OCI-LY1 (cell line): Measurements from ENCODE around the gene RELA.
A peak's percentile ranks its signal among the peaks of the same experiment; 100 is the strongest.
"Not testable (repeated sequence)": the region's sequence is repeated elsewhere in the genome, so short reads cannot be mapped to it uniquely, and the experiment has no call there.

Experiments
- H2AFZ ChIP-seq: fragments of 200-600 bp; sonication (generic), shearing (Covaris generic); 2 replicates; pipeline ENCODE4 v1.6.0; 2014; ENCODE audit warnings: antibody characterized with exemption, mild to moderate bottlenecking, low read length
- H3F3A ChIP-seq: fragments of 200-600 bp; sonication (generic), shearing (Covaris generic); 2 replicates; pipeline ENCODE4 v1.6.0; 2014; ENCODE audit warnings: mild to moderate bottlenecking, antibody characterized with exemption, low read length, moderate library complexity; ENCODE audit not compliant: insufficient read depth
- H3K27ac ChIP-seq: fragments of 200-600 bp; sonication (generic); 2 replicates; pipeline ENCODE4 v1.5.1; 2014; ENCODE audit warnings: low read length, mixed run types, mild to moderate bottlenecking, low read depth; ENCODE audit not compliant: poor library complexity, severe bottlenecking
- H3K27me3 ChIP-seq: fragments of 200-600 bp; sonication (generic); 2 replicates; pipeline ENCODE4 v1.6.0; 2014; ENCODE audit warnings: antibody characterized with exemption, mild to moderate bottlenecking, low read length, moderate library complexity; ENCODE audit not compliant: insufficient read depth
- H3K36me3 ChIP-seq: fragments of 200-600 bp; sonication (generic); 2 replicates; pipeline ENCODE4 v1.6.1; 2014; ENCODE audit warnings: mild to moderate bottlenecking, antibody characterized with exemption, low read length, moderate library complexity, mixed read lengths; ENCODE audit not compliant: insufficient read depth
- H3K4me1 ChIP-seq: fragments of 200-600 bp; sonication (generic); 2 replicates; pipeline ENCODE4 v1.5.1; 2014; ENCODE audit warnings: mild to moderate bottlenecking, low read length, moderate library complexity; ENCODE audit not compliant: insufficient read depth, severe bottlenecking
- H3K4me2 ChIP-seq: fragments of 200-600 bp; sonication (generic), shearing (Covaris generic); 2 replicates; pipeline ENCODE4 v1.6.1; 2014; ENCODE audit warnings: low read length
- H3K4me3 ChIP-seq: fragments of 200-600 bp; sonication (generic); 2 replicates; pipeline ENCODE4 v1.5.1; 2014; ENCODE audit warnings: low read length, low read depth, mild to moderate bottlenecking, mixed read lengths; ENCODE audit not compliant: poor library complexity, severe bottlenecking
- H3K79me2 ChIP-seq: fragments of 200-600 bp; shearing (Covaris generic); 2 replicates; pipeline ENCODE4 v1.6.1; 2016; ENCODE audit warnings: mixed run types, low read length, mixed read lengths; ENCODE audit not compliant: insufficient read depth
- H3K9ac ChIP-seq: fragments of 200-600 bp; sonication (generic), shearing (Covaris generic); 2 replicates; pipeline ENCODE4 v1.6.1; 2014; ENCODE audit warnings: mild to moderate bottlenecking, low read length, mixed read lengths
- H3K9me2 ChIP-seq: fragments of 200-600 bp; sonication (generic), shearing (Covaris generic); 2 replicates; pipeline ENCODE4 v1.6.1; 2014; ENCODE audit warnings: low read depth, mild to moderate bottlenecking, low read length, mixed read lengths
- H3K9me3 ChIP-seq: fragments of 200-600 bp; shearing (Covaris generic); 2 replicates; pipeline ENCODE4 v1.6.1; 2014; ENCODE audit warnings: low read length, mixed read lengths
- H4K20me1 ChIP-seq: fragments of 200-600 bp; sonication (generic), shearing (Covaris generic); 2 replicates; pipeline ENCODE4 v1.6.0; 2016; ENCODE audit warnings: mild to moderate bottlenecking, low read length; ENCODE audit not compliant: insufficient read depth
- CTCF ChIP-seq: fragments of 200-600 bp; sonication (generic), shearing (Covaris generic); IDR thresholded peaks from 2 replicates; pipeline ENCODE4 v1.5.1; 2017; ENCODE audit warnings: mild to moderate bottlenecking, antibody characterized with exemption, low read length, moderate library complexity, mixed read lengths
- EZH2 ChIP-seq: fragments of 200-600 bp; sonication (generic), shearing (Covaris generic); IDR thresholded peaks from 2 replicates; pipeline ENCODE4 v1.8.0; 2017; ENCODE audit warnings: borderline replicate concordance, mixed run types, mild to moderate bottlenecking, antibody characterized with exemption, low read length, moderate library complexity, mixed read lengths

RELA gene

DNA sequence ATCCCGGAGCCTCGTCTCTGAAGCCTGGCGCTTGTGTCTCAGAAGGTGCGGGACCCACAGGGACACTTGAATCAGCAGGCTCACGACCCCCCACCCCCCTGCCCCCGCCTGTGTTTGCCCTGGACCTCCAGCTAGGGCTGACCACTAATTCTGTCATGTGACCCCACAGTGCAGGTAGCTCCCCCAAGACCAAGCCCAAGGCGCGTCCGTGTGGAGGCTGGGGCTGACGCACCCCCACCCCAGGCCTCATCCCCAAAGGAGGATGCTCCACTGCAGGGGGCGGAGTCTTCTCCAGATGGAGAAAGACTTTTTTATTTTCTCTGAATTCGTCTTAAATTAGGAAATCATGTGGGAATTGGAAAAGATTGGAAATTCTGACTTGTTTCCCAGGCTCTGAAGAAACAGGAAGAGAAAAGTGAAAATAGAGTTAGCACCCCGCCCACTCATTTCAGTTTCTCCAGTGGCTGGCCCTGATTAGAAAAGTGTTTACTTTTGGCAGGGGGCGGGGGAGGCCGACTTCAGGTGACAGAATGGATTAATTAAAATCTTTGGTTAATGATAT, 1.0 kb upstream of the RELA start:
- peak overlapping the region; percentile 81 for H3K27ac ChIP-seq
- peak overlapping the region; percentile 77 for H3K9ac ChIP-seq
- no peaks in the 10 kb centered on the region for H3K9me2 ChIP-seq
- peaks cover 19% of the 10 kb centered on the region for H3K4me1 ChIP-seq
- H3K4me3 ChIP-seq = peak overlapping the region; percentile 91
- peak overlapping the region; percentile 77; the same call in 1 of the 2 replicates for H2AFZ ChIP-seq
- no peaks in the 10 kb centered on the region for H4K20me1 ChIP-seq
- peak overlapping the region; percentile 93 for H3K4me2 ChIP-seq
- H3K79me2 ChIP-seq = peaks cover 9% of the 10 kb centered on the region
- peaks cover 29% of the 10 kb centered on the region for H3K36me3 ChIP-seq
- no peaks in the 10 kb centered on the region for H3K27me3 ChIP-seq
- TF ChIP-seq EZH2 = no peak
- TF ChIP-seq CTCF = no peak
- no peaks in the 10 kb centered on the region for H3F3A ChIP-seq
- no peaks in the 10 kb centered on the region for H3K9me3 ChIP-seq

DNA sequence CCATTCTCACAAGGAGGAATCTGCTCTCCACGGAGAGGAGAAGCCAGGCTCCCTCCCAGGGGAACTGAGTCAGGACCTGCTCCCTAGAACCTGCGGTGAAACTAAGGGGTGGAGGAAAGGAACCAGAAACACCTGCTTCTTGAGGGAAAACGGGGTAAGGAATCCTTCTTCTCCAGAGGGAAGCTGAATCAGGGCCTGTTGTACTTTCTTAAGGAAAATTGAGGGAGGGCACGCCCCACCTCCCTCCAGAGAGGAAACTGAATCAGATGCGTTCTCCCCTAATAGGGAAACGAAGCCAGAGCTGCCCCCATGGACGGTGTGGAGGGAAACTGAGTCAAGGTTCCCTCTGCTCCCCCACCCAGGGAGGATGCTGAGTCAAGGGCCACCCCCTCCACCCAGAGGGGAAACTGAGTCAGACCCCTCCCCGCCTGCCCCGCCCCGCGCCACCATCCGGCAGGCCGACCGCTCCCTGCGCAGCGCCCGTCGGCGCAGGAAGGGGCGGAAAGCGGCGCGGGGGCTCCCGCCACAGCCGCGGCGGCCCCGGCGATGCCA, 393 bp downstream of the RELA start:
- H3K9me2 ChIP-seq = no peaks in the 10 kb centered on the region
- peaks cover 43% of the 10 kb centered on the region for H3K36me3 ChIP-seq
- TF ChIP-seq EZH2 = no peak
- TF ChIP-seq CTCF = no peak
- H3K4me1 ChIP-seq = peaks cover 19% of the 10 kb centered on the region
- H3K4me3 ChIP-seq = peak overlapping the region; percentile 91
- H4K20me1 ChIP-seq = no peaks in the 10 kb centered on the region
- H3K27me3 ChIP-seq = no peaks in the 10 kb centered on the region
- peak overlapping the region; percentile 87 for H3K9ac ChIP-seq
- H3K9me3 ChIP-seq = no peaks in the 10 kb centered on the region
- peaks cover 9% of the 10 kb centered on the region for H3K79me2 ChIP-seq
- H3F3A ChIP-seq = no peaks in the 10 kb centered on the region
- no peak overlapping the region for H3K27ac ChIP-seq
- no peak overlapping the region for H2AFZ ChIP-seq
- peak overlapping the region; percentile 100 for H3K4me2 ChIP-seq

DNA sequence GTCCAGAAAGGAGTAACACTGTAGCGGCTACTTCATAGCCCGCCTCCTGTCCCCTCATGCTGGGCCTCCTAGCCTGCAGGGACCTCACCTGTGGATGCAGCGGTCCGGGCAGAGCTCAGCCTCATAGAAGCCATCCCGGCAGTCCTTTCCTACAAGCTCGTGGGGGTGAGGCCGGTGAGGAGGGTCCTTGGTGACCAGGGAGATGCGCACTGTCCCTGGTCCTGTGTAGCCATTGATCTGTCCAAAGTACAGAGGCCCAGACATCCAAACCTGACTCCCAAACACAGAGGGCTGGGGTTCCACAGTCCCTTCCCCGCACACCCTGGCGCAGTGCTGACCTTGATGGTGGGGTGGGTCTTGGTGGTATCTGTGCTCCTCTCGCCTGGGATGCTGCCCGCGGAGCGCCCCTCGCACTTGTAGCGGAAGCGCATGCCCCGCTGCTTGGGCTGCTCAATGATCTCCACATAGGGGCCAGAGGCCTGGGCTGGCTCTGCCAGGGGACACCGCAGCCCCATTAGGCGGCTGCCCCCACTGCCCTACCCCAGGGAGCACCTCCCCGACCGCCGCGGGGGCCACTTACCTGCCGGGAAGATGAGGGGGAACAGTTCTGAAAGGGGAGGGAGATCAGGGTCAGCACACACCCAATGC, 993 bp downstream of the RELA start:
- Histone ChIP-seq H3K9me3 (no peaks in the 10 kb centered on the region), H3K4me1 (peaks cover 19% of the 10 kb centered on the region), H3K9ac (peak overlapping the region; percentile 87), H3K4me2 (peak overlapping the region; percentile 100), H3K36me3 (peaks cover 48% of the 10 kb centered on the region), H4K20me1 (no peaks in the 10 kb centered on the region), H3K79me2 (peaks cover 9% of the 10 kb centered on the region), H3F3A (no peaks in the 10 kb centered on the region), H3K27me3 (no peaks in the 10 kb centered on the region), H3K4me3 (peak overlapping the region; percentile 91), H3K9me2 (no peaks in the 10 kb centered on the region), H3K27ac (no peak overlapping the region), H2AFZ (no peak overlapping the region)
- TF ChIP-seq EZH2 = no peak
- TF ChIP-seq CTCF = no peak

DNA sequence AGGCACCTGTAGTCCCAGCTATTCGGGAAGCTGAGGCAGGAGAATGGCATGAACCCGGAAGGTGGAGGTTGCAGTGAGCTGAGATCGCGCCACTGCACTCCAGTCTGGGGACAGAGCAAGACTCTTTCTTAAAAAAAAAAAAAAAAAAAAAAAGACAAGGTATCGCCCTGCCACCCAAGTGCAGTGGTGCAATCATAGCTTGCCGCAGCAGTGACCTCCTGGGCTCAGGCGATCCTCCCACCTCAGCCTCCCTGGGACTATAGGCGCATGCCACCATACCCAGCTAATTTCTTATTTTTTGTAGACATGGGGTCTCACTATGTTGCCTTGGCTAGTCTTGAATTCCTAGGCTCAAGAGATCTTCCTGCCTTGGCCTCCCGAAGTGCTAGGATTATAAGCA, 1.8 kb downstream of the RELA start:
- not testable (repeated sequence) for H3K27me3 ChIP-seq, H3K9ac ChIP-seq, H2AFZ ChIP-seq, H3K27ac ChIP-seq, H3K4me3 ChIP-seq, H4K20me1 ChIP-seq, H3K9me2 ChIP-seq, H3K79me2 ChIP-seq, H3K9me3 ChIP-seq, H3F3A ChIP-seq
- H3K4me1 ChIP-seq = peaks cover 19% of the 10 kb centered on the region
- peaks cover 55% of the 10 kb centered on the region for H3K36me3 ChIP-seq
- H3K4me2 ChIP-seq = peak overlapping the region; percentile 100; the same call in 1 of the 2 replicates
